Brain microvascular endothelial cell (primary cell): ENCODE data around the gene NRROS.

Experiments used
- DNase-seq: peaks from one replicate; pipeline ENCODE4 v3.0.0-alpha.2; 2020
- H3K27ac ChIP-seq: fragments of 250-450 bp; sonication (Bioruptor Pico); 2 replicates; pipeline ENCODE4 v1.5.1; 2020; ENCODE audit warnings: mild to moderate bottlenecking, moderate library complexity
- H3K27me3 ChIP-seq: fragments of 250-450 bp; sonication (Bioruptor Pico); replicated peaks from 2 replicates; pipeline ENCODE4 v1.5.1; 2020; ENCODE audit warnings: mild to moderate bottlenecking
- H3K36me3 ChIP-seq: fragments of 250-450 bp; sonication (Bioruptor Pico); replicated peaks from 2 replicates; pipeline ENCODE4 v1.5.1; 2020; ENCODE audit warnings: mild to moderate bottlenecking
- H3K4me3 ChIP-seq: 2 replicates; pipeline ENCODE4 v1.5.1; 2011; ENCODE audit warnings: low read depth, mild to moderate bottlenecking, control low read depth, low read length, moderate library complexity
- in situ Hi-C: cut with HindIII; loops from 2 replicates; pipeline ENCODE4 v1.10.0; 2017; ENCODE audit warnings: low sequenced_read_pairs, low pct_ligation_motif_present
- TF ChIP-seq, protein P1 (sequence below): IDR thresholded peaks from 2 replicates; pipeline ENCODE4 v1.5.1; 2011; ENCODE audit warnings: low read depth, mild to moderate bottlenecking, moderate library complexity, low read length, control low read depth, inconsistent platforms; ENCODE audit errors: missing control alignments

NRROS gene

DNA sequence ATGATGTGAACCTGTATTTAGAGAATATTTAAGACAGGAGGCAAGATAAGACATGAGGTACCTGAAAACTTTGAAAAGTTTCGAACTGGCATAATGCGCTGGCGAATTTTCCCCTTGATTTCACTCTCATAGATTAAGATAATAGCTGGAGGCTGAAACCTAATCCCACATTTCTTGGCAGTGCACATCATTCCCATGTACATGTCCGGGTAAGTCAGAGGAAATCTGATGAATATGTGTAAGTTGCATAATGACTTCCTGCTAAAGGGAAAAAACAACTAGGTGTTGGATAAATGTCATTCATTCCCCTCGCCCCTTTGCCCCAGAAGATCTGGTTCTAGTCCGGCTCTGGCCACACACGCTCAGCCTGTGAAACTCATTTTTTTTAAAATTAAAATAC, 69.0 kb downstream of the NRROS start:
- H3K27me3 ChIP-seq, result no peaks in the 10 kb centered on the region
- H3K27ac ChIP-seq, result no peak overlapping the region
- no peak overlapping the region for H3K4me3 ChIP-seq
- no peak for DNase-seq
- H3K36me3 ChIP-seq, result no peaks in the 10 kb centered on the region
- in situ Hi-C loops, result no loop called here
- TF ChIP-seq, protein P1, sequence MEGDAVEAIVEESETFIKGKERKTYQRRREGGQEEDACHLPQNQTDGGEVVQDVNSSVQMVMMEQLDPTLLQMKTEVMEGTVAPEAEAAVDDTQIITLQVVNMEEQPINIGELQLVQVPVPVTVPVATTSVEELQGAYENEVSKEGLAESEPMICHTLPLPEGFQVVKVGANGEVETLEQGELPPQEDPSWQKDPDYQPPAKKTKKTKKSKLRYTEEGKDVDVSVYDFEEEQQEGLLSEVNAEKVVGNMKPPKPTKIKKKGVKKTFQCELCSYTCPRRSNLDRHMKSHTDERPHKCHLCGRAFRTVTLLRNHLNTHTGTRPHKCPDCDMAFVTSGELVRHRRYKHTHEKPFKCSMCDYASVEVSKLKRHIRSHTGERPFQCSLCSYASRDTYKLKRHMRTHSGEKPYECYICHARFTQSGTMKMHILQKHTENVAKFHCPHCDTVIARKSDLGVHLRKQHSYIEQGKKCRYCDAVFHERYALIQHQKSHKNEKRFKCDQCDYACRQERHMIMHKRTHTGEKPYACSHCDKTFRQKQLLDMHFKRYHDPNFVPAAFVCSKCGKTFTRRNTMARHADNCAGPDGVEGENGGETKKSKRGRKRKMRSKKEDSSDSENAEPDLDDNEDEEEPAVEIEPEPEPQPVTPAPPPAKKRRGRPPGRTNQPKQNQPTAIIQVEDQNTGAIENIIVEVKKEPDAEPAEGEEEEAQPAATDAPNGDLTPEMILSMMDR, result no peak
